Fibroblast of mammary gland (primary cell): ENCODE results near the gene RADIL.

Source experiments
- DNase-seq: peaks from one replicate; pipeline ENCODE4 v3.0.0-alpha.2; 2010; ENCODE audit warnings: low read depth
- H3K4me3 ChIP-seq: 2 replicates; pipeline ENCODE4 v1.5.1; 2011; ENCODE audit warnings: low read depth, mild to moderate bottlenecking, low read length, moderate library complexity; ENCODE audit not compliant: control insufficient read depth
- CTCF ChIP-seq: conservative IDR thresholded peaks from 2 replicates; pipeline ENCODE4 v1.5.1; 2011; ENCODE audit warnings: low read depth, low read length, inconsistent platforms; ENCODE audit not compliant: control insufficient read depth, insufficient read depth

Gene RADIL

GRCh38 chr7:4769761-4770160, 113.8 kb downstream of the RADIL start:
- DNase-seq, result no peak
- TF ChIP-seq CTCF, result no peak
- H3K4me3 ChIP-seq, result no peak overlapping the region

- no peak for DNase-seq
- H3K4me3 ChIP-seq, result no peak overlapping the region
- no peak for TF ChIP-seq CTCF
Observed at GRCh38 chr7:4768597-4769569, 114.6 kb downstream of the RADIL start.

- no peak for DNase-seq
- no peak overlapping the region for H3K4me3 ChIP-seq
- no peak for TF ChIP-seq CTCF
Observed at GRCh38 chr7:4766666-4767519, 116.6 kb downstream of the RADIL start.

- no peak for DNase-seq
- H3K4me3 ChIP-seq, result no peak overlapping the region
Observed at GRCh38 chr7:4765776-4766490, 117.6 kb downstream of the RADIL start.

GRCh38 chr7:4764402-4765007, 119.0 kb downstream of the RADIL start:
- no peak for TF ChIP-seq CTCF
- no peak for DNase-seq
- H3K4me3 ChIP-seq, result no peak overlapping the region

More at GRCh38 chr7:4765776-4766490, 117.6 kb downstream of the RADIL start:
- TF ChIP-seq CTCF, result peak; percentile 22

- no peak for DNase-seq
- TF ChIP-seq CTCF, result no peak
- no peak overlapping the region for H3K4me3 ChIP-seq
Observed at GRCh38 chr7:4763794-4764185, 119.7 kb downstream of the RADIL start.
